Measurements from ENCODE around the gene TMEM202. TPM values are rescaled to one million over a fixed set of nuclear protein-coding genes. Genes with fewer than 3 reads are reported as not detected.

The TMEM202 gene
- total and polyA plus RNA-seq, 2 donors (not counting 3 experiments of a cell fraction or from before 2014, with no cell fraction given): not detected

DNA sequence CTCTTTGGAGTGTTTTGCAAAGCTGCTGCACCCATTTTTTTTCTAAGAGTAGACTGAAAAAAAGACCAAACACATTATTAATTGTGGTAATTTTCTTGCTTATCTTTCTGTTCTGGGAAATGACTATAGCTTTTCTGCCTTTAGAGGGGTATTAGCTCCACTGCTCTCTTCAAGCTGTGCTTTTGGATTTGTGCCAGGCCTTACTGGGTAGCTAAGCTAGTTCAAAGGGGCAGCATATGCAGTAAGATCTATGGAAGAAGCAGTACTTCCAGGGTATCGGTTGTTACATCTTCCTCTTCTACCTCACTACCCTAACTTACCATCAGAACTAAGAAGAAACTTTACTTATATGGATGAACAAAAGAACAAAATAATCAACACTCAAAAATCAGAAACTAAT lies 47.3 kb downstream of the TMEM202 start:
- intact Hi-C loops (cut with micrococcal nuclease) (no loop called here), dilution Hi-C loops (cut with MboI; ENCODE audit: extremely low pct_ligation_motif_present, low sequenced_read_pairs) (no loop called here)
- POLR2A ChIA-PET: no interaction called here
- no peaks in the 10 kb centered on the region for H3K9me3 ChIP-seq (replicated peaks; ENCODE audit: control insufficient read depth, insufficient read depth, low read length)
- H3K79me2 ChIP-seq (ENCODE audit: control insufficient read depth, insufficient read depth, low read length): no peaks in the 10 kb centered on the region
- BruUV-seq (replicated peaks): no TSS peak
- no peak overlapping the region for H3K9ac ChIP-seq (replicated peaks; ENCODE audit: extremely low read depth, insufficient read depth, low read length)
- H3K4me3 ChIP-seq (replicated peaks in 1 of 3; ENCODE audit: insufficient read depth in 1 of 3, low read depth in 1 of 3, low read length in 3 of 3): no peak overlapping the region
- no peak overlapping the region for H2AFZ ChIP-seq (ENCODE audit: low read depth, low read length)
- no peaks in the 10 kb centered on the region for H4K20me1 ChIP-seq (replicated peaks; ENCODE audit: control insufficient read depth, extremely low read depth, insufficient read depth, low read length)
- no peaks in the 10 kb centered on the region for H3K4me1 ChIP-seq (ENCODE audit: control insufficient read depth, extremely low read depth, insufficient read depth, low read length)
- CTCF ChIA-PET: interaction anchor here (1.8 kb wide), 1 partner anchor 16 kb away, joined by 8 read pairs; no protein-coding TSS in a partner anchor
- FAIRE-seq (no peak), DNase-seq (ENCODE audit: low read depth, low spot score) (no peak)
- no peak overlapping the region for H3K27ac ChIP-seq (ENCODE audit: insufficient read depth, low read depth, low read length)
- no peak for TF ChIP-seq EZH2 (IDR thresholded peaks at IDR 0.05; ENCODE audit: borderline replicate concordance, low read depth, low read length, severe bottlenecking)
- TF ChIP-seq, protein P1, sequence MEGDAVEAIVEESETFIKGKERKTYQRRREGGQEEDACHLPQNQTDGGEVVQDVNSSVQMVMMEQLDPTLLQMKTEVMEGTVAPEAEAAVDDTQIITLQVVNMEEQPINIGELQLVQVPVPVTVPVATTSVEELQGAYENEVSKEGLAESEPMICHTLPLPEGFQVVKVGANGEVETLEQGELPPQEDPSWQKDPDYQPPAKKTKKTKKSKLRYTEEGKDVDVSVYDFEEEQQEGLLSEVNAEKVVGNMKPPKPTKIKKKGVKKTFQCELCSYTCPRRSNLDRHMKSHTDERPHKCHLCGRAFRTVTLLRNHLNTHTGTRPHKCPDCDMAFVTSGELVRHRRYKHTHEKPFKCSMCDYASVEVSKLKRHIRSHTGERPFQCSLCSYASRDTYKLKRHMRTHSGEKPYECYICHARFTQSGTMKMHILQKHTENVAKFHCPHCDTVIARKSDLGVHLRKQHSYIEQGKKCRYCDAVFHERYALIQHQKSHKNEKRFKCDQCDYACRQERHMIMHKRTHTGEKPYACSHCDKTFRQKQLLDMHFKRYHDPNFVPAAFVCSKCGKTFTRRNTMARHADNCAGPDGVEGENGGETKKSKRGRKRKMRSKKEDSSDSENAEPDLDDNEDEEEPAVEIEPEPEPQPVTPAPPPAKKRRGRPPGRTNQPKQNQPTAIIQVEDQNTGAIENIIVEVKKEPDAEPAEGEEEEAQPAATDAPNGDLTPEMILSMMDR (IDR thresholded peaks at IDR 0.05; ENCODE audit: extremely low read depth in 1 of 2, insufficient read depth in 1 of 2, low read depth in 1 of 2, low read length in 2 of 2): no peak
- no peak for TF ChIP-seq GATA2 (IDR thresholded peaks at IDR 0.05; ENCODE audit: insufficient read depth, insufficient read length, low read depth, low read length)
- H3K9me1 ChIP-seq (replicated peaks; ENCODE audit: control insufficient read depth, extremely low read depth, insufficient read depth, low read length): no peaks in the 10 kb centered on the region
- no peaks in the 10 kb centered on the region for H3K36me3 ChIP-seq (ENCODE audit: control insufficient read depth in 2 of 2, extremely low read depth in 1 of 2, insufficient read depth in 2 of 2, low read length in 2 of 2)
- peaks cover 0 to 3% of the 10 kb centered on the region in 2 experiments for H3K27me3 ChIP-seq (ENCODE audit: control insufficient read depth in 2 of 2, insufficient read depth in 2 of 2, low read length in 2 of 2)
- H3K4me2 ChIP-seq (ENCODE audit: insufficient read depth, low read length): no peak overlapping the region

DNA sequence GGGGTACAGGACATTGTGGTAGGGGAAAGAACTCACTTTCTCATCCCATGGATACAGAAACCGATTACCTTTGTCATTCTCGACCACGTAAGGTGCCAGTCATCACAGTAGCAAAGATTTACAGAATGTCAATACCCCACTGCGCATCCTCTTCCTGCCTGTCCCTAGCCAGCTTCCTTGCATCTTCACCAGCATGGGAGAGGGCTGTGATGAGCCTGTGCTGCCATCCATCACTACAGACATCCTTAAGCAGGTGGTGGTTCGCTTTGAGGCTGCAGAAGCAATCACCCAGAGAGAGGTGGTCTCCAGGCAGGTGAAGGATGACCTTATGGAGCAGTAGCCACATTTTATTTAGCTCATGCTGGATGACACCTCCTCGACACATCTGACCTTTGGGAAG lies 52.7 kb downstream of the TMEM202 start:
- no peak overlapping the region for H3K9ac ChIP-seq (replicated peaks; ENCODE audit: extremely low read depth, insufficient read depth, low read length)
- FAIRE-seq: no peak
- DNase-seq (ENCODE audit: low read depth, low spot score): no peak
- CTCF ChIA-PET: interaction anchor here (0.9 kb wide), 1 partner anchor 138 kb away, joined by 3 read pairs; no protein-coding TSS in a partner anchor
- no peaks in the 10 kb centered on the region for H3K4me1 ChIP-seq (ENCODE audit: control insufficient read depth, extremely low read depth, insufficient read depth, low read length)
- dilution Hi-C loops (cut with MboI; ENCODE audit: extremely low pct_ligation_motif_present, low sequenced_read_pairs): no loop called here
- no peak overlapping the region for H2AFZ ChIP-seq (ENCODE audit: low read depth, low read length)
- intact Hi-C loops (cut with micrococcal nuclease): no loop called here
- H4K20me1 ChIP-seq (replicated peaks; ENCODE audit: control insufficient read depth, extremely low read depth, insufficient read depth, low read length): no peaks in the 10 kb centered on the region
- H3K27me3 ChIP-seq (ENCODE audit: control insufficient read depth in 2 of 2, insufficient read depth in 2 of 2, low read length in 2 of 2): peaks cover 3 to 4% of the 10 kb centered on the region in 2 experiments
- H3K79me2 ChIP-seq (ENCODE audit: control insufficient read depth, insufficient read depth, low read length): no peaks in the 10 kb centered on the region
- TF ChIP-seq, protein P2, sequence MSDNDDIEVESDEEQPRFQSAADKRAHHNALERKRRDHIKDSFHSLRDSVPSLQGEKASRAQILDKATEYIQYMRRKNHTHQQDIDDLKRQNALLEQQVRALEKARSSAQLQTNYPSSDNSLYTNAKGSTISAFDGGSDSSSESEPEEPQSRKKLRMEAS (IDR thresholded peaks at IDR 0.05; ENCODE audit: insufficient read depth, insufficient read length): no peak
- TF ChIP-seq, protein P1 (IDR thresholded peaks at IDR 0.05; ENCODE audit: extremely low read depth in 1 of 2, insufficient read depth in 1 of 2, low read depth in 1 of 2, low read length in 2 of 2): no peak
- no peak for TF ChIP-seq EZH2 (IDR thresholded peaks at IDR 0.05; ENCODE audit: borderline replicate concordance, low read depth, low read length, severe bottlenecking)
- TF ChIP-seq POLR2AphosphoS5 (IDR thresholded peaks at IDR 0.05; ENCODE audit: insufficient read depth, low read depth, low read length): no peak
- TF ChIP-seq JUN (IDR thresholded peaks at IDR 0.05; ENCODE audit: borderline replicate concordance, insufficient read depth, insufficient read length, low read depth): no peak
- TF ChIP-seq FOS (IDR thresholded peaks at IDR 0.05; ENCODE audit: borderline replicate concordance, insufficient read depth, low read length): no peak
- no peak for TF ChIP-seq MYC (IDR thresholded peaks at IDR 0.05; ENCODE audit: low read depth, low read length)
- no peak for TF ChIP-seq POLR2A (IDR thresholded peaks at IDR 0.05; ENCODE audit: low read depth, low read length)
- TF ChIP-seq GATA2 (IDR thresholded peaks at IDR 0.05; ENCODE audit: insufficient read depth, insufficient read length, low read depth, low read length): no peak
- no peak overlapping the region for H3K27ac ChIP-seq (ENCODE audit: insufficient read depth, low read depth, low read length)
- H3K9me1 ChIP-seq (replicated peaks; ENCODE audit: control insufficient read depth, extremely low read depth, insufficient read depth, low read length): no peaks in the 10 kb centered on the region
- no TSS peak for BruUV-seq (replicated peaks)
- POLR2A ChIA-PET: no interaction called here
- H3K36me3 ChIP-seq (ENCODE audit: control insufficient read depth in 2 of 2, extremely low read depth in 1 of 2, insufficient read depth in 2 of 2, low read length in 2 of 2): no peaks in the 10 kb centered on the region
- no peak overlapping the region for H3K4me2 ChIP-seq (ENCODE audit: insufficient read depth, low read length)
- no peak overlapping the region for H3K4me3 ChIP-seq (replicated peaks in 1 of 3; ENCODE audit: insufficient read depth in 1 of 3, low read depth in 1 of 3, low read length in 3 of 3)
- no peaks in the 10 kb centered on the region for H3K9me3 ChIP-seq (replicated peaks; ENCODE audit: control insufficient read depth, insufficient read depth, low read length)
